ENCODE results near the gene DMRTA1.
"Not testable (repeated sequence)": the region's sequence is repeated elsewhere in the genome, so short reads cannot be mapped to it uniquely, and the experiment has no call there.

Gene DMRTA1

DNA sequence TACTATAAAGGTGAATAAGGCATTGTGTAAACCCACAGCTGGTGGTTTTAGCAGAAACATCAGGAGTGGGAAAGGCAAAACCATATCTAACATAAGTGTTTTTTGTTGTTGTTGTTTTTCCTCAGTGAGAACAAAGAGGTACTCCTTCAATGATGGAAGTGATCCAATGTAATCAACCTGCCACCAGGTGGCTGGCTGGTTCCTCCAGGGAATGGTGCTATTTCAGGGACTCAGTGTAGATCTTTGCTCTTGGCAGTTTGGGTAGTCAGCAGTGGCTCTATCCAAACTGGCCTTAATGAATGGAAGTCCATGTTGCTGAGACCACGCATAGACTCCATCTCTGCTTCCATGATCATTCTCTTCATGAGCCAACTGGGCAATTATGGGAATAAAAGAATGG lies 10.8 kb downstream of the DMRTA1 start:
- no peak for DNase-seq (ENCODE audit: low read depth)

DNA sequence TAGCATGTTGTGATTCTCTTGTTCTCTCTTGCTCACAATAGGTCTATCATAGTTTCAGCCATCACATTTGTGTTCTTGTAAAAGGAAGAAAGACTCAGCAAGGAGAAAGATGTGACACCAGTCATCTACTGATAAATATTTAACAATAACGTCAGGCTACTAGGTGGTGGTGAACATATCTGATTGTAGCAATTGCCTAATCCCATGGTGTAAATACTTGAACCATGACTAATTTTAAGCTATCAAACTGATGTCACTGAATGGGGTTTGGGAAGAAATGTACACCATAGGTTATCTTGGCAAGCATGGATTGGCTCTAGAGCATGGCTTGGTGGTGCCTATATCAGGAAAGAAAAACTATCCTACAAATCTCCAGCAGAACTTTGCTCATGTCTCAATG lies 16.6 kb downstream of the DMRTA1 start:
- no peak for DNase-seq (ENCODE audit: low read depth)

DNA sequence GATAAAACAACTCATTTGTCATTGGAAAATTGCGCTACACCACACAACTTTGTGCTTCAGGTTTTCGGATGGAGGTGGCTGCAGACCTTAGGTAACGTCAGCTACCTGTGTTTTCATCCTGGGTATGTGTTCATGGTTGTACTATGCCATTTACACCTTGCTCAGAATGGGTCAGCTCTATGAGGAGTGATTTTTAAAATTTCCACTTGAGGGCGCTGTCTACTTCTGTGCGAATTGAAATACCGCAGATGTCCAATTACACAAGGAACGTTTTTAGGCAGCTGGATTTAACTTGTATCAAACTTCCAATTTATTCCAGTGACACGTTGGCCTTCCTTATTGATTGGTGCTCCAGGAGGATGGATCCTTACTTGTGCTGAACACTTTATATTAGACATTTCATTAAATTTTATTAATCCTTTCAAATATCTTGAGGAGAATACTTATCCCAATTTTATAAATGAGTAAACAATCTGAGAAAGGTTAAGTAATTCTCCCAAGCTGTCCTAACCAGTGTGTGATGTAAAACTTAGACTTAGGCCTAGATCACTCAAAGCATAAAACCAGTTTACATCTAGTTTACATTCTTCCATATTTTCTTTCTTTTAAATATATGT lies 23.4 kb downstream of the DMRTA1 start:
- no peak for DNase-seq (ENCODE audit: low read depth)

DNA sequence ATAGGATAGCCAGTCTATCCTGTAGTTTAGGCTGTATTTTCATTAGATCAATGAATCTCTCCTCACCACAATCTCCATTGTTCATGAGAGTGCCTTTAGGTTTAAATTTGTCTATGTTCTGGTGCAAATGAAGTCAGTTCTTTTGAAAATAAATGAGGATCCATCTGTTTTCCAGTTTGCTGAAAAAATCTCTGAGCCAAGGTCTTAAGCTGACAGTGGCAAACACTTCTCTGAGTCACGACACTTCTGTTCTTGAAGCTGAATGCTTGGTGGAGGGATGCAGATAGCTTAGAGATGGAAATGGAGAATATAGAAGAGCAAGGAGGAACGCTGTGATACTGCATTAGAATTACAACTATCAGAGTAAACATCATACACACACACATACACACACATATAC lies 34.9 kb downstream of the DMRTA1 start:
- DNase-seq (ENCODE audit: low read depth): no peak

DNA sequence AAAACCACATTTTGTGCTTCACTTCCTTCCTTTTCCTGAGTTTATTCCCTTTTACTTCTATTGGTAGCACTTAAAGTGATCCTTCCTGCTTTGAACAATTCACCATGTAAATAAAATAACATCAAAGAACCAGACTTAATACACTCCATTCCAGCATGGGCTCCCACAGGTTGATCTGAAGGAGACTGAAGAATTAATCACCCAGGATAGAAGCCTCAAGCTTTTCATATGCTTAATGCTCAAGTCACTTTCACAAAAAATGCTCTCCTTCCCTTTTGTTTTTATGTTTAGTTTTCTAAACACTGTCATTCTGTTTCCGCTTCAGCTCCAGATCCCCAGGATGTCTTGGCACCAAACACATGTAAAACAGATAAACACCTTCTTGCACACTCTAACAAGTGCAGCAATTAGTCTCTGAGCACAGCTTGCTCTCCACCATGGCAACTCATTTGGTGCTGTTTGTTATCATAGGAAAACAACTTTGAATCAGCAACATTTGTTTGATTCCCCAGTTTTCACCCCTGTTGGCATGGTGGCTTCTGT lies 37.0 kb downstream of the DMRTA1 start:
- DNase-seq (ENCODE audit: low read depth): no peak

DNA sequence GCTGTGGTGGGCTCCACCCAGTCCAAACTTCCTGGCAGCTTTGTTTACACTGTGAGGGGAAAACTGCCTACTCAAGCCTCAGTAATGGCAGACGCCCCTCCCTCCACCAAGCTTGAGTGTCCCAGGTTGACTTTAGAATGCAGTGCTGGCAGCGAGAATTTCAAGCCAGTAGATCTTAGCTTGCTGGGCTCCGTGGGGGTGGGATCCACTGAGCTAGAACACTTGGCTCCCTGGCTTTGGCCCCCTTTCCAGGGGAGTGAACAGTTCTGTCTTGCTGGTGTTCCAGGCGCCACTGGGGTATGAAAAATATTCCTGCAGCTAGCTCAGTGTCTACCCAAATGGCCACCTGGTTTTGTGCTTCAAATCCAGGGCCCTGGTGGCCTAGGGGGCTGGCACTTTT lies 49.6 kb downstream of the DMRTA1 start:
- DNase-seq (ENCODE audit: low read depth): not testable (repeated sequence)

Data from fibroblast of the conjunctiva (primary cell).